Thoracic aorta (tissue), 2 donors: Measurements from ENCODE around the gene CDH2. TPM values are rescaled to one million over a fixed set of nuclear protein-coding genes. Genes with fewer than 3 reads are reported as not detected.

Experiments
- ATAC-seq: fragments of 150-250 bp; one replicate; pipeline ENCODE4 v1.8.0; 2017; ENCODE audit warnings: low read depth; ENCODE audit not compliant: insufficient number of reproducible peaks, low FRiP score
- DNase-seq: peaks from one replicate; pipeline ENCODE4 v3.0.0-alpha.2; 2020; ENCODE audit warnings: low spot score
- H3K27ac ChIP-seq, 2 donors: fragments of 200-600 bp; sonication (generic); 1 replicate in 1 of 2; 2 replicates in 1 of 2; pipeline ENCODE4 v1.5.1; 2016; ENCODE audit warnings: mild to moderate bottlenecking in 2 of 2, moderate library complexity in 2 of 2
- H3K27me3 ChIP-seq: fragments of 200-600 bp; sonication (generic); replicated peaks from 2 replicates; pipeline ENCODE4 v1.6.0; 2016; ENCODE audit warnings: mild to moderate bottlenecking; ENCODE audit not compliant: insufficient read depth
- H3K36me3 ChIP-seq: fragments of 200-600 bp; sonication (generic); one replicate; pipeline ENCODE4 v1.5.1; 2016
- H3K4me1 ChIP-seq, 2 donors: fragments of 200-600 bp; sonication (generic); 1 replicate in 1 of 2; 2 replicates in 1 of 2; pipeline versions ENCODE4 v1.5.1 to v1.6.0; 2016; ENCODE audit warnings: low read depth in 2 of 2, mild to moderate bottlenecking in 1 of 2; ENCODE audit not compliant: control insufficient read depth in 1 of 2
- H3K4me3 ChIP-seq: fragments of 200-600 bp; sonication (generic); 2 replicates; pipeline ENCODE4 v1.5.1; 2016; ENCODE audit warnings: mild to moderate bottlenecking
- H3K9me3 ChIP-seq: fragments of 200-600 bp; sonication (generic); 2 replicates; pipeline ENCODE4 v1.5.1; 2016
- total RNA-seq, 2 donors: library from RNA; depleted of rRNA; stranded (reverse); fragments of >200 nt; gene quantifications; one replicate each; pipeline versions ENCODE4 v1.1.0 to v1.2.3, GENCODE V29; 2016
- TF ChIP-seq, protein P1 (sequence below): fragments of 200-600 bp; sonication (generic); IDR thresholded peaks from one replicate; pipeline ENCODE4 v1.5.1; 2019; ENCODE audit warnings: antibody characterized with exemption

CDH2 gene
- total RNA-seq, 2 donors from 2014 or later = 25.9 to 37.9 TPM

DNA sequence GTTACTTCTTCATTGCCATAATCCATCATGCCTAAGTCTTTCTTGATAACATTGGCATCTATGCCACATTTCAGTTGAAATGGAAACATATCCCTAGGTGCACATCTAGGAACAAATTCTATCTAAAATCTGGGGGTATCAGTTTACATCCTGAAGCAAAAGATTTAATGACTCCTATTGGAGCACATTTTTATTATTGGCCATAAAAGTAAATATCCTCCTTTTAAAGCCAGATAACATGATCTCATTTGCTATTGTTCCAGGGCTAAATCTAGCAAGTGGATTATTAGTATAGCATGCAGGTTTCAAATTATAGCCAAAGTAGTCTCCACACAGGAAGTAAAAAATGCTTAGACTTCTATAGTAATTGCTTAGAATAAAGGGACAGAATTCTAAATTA, 193.2 kb downstream of the CDH2 start:
- no peak overlapping the region for H3K4me3 ChIP-seq
- no peak overlapping the region for H3K27ac ChIP-seq
- H3K9me3 ChIP-seq = no peaks in the 10 kb centered on the region
- ATAC-seq = no peak
- no peaks in the 10 kb centered on the region for H3K36me3 ChIP-seq
- no peaks in the 10 kb centered on the region for H3K27me3 ChIP-seq
- no peak for DNase-seq
- H3K4me1 ChIP-seq = no peaks in the 10 kb centered on the region
- TF ChIP-seq, protein P1, sequence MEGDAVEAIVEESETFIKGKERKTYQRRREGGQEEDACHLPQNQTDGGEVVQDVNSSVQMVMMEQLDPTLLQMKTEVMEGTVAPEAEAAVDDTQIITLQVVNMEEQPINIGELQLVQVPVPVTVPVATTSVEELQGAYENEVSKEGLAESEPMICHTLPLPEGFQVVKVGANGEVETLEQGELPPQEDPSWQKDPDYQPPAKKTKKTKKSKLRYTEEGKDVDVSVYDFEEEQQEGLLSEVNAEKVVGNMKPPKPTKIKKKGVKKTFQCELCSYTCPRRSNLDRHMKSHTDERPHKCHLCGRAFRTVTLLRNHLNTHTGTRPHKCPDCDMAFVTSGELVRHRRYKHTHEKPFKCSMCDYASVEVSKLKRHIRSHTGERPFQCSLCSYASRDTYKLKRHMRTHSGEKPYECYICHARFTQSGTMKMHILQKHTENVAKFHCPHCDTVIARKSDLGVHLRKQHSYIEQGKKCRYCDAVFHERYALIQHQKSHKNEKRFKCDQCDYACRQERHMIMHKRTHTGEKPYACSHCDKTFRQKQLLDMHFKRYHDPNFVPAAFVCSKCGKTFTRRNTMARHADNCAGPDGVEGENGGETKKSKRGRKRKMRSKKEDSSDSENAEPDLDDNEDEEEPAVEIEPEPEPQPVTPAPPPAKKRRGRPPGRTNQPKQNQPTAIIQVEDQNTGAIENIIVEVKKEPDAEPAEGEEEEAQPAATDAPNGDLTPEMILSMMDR = no peak

DNA sequence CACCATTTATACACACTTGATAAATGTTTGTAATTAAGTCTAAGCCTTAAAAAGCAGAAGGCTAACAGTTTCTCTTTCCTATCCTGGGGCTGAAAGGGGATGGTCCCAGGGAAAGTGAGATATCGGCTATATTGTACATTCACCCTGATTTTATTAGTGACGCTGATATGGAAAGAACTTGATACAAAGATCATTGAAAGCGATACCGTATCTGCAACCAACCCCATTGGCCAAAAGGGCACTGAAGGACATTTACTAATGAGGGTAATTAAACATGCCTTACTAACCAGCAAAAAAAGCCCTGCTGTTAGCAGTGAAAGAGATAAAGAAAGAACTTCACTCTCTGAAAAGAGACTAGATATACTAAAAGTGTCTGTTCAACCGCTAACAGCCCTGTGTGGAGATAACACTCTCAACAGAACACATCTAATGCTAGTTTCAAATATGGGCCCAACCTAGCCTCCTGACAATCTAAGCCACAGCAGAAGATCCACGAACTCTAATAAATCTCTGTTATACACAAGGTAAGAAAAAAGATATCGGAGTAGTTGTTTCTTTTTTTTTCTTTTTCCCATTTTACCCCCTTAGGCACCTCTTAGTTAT, 200.0 kb downstream of the CDH2 start:
- H3K9me3 ChIP-seq = no peaks in the 10 kb centered on the region
- TF ChIP-seq, protein P1 = no peak
- H3K27ac ChIP-seq = no peak overlapping the region
- ATAC-seq = no peak
- H3K4me1 ChIP-seq = no peaks in the 10 kb centered on the region
- H3K27me3 ChIP-seq = no peaks in the 10 kb centered on the region
- DNase-seq = no peak
- H3K4me3 ChIP-seq = no peak overlapping the region
- H3K36me3 ChIP-seq = no peaks in the 10 kb centered on the region

DNA sequence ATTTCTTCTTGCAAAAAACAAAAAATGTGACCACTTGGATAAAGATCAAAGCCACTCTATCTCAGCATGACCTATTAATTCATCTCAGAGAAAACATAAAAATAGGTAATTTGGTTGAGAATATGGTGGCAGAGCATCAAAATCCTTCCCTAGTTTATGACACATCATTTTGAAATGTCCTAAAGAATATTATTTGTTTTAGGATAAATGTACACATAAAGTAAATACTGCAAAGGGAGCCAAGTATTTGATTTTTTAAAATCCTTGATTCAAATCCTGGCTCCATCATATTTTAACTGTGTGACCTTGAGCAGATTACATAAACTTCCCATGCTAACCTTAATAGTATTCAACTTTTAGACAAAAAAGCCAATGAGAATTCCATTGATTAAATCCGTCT, 206.6 kb downstream of the CDH2 start:
- no peaks in the 10 kb centered on the region for H3K36me3 ChIP-seq
- H3K27ac ChIP-seq = no peak overlapping the region
- H3K9me3 ChIP-seq = no peaks in the 10 kb centered on the region
- ATAC-seq (no peak), DNase-seq (no peak)
- no peaks in the 10 kb centered on the region for H3K4me1 ChIP-seq
- TF ChIP-seq, protein P1 = no peak
- no peaks in the 10 kb centered on the region for H3K27me3 ChIP-seq
- no peak overlapping the region for H3K4me3 ChIP-seq

DNA sequence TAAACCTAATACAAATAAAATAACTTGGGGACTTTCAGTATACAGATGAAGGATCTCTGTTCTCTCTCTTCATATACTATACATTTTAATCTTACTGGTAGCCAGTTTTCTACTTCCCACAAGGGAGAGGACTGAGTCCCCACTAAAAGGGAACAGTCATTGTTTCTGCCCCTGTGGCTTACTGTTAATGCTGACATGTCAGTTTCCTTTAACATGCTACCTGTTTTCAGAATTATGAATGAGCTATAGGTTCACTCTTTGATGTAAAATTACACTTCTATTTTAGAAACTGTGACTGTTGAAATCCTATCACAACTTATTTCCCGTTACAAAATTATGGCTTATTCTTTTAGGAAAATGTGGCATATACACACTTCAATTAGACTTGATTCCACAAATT, 207.7 kb downstream of the CDH2 start:
- no peaks in the 10 kb centered on the region for H3K4me1 ChIP-seq
- H3K27me3 ChIP-seq = no peaks in the 10 kb centered on the region
- no peak overlapping the region for H3K27ac ChIP-seq
- DNase-seq (no peak), ATAC-seq (no peak)
- no peaks in the 10 kb centered on the region for H3K9me3 ChIP-seq
- H3K36me3 ChIP-seq = no peaks in the 10 kb centered on the region
- TF ChIP-seq, protein P1 = no peak
- no peak overlapping the region for H3K4me3 ChIP-seq

DNA sequence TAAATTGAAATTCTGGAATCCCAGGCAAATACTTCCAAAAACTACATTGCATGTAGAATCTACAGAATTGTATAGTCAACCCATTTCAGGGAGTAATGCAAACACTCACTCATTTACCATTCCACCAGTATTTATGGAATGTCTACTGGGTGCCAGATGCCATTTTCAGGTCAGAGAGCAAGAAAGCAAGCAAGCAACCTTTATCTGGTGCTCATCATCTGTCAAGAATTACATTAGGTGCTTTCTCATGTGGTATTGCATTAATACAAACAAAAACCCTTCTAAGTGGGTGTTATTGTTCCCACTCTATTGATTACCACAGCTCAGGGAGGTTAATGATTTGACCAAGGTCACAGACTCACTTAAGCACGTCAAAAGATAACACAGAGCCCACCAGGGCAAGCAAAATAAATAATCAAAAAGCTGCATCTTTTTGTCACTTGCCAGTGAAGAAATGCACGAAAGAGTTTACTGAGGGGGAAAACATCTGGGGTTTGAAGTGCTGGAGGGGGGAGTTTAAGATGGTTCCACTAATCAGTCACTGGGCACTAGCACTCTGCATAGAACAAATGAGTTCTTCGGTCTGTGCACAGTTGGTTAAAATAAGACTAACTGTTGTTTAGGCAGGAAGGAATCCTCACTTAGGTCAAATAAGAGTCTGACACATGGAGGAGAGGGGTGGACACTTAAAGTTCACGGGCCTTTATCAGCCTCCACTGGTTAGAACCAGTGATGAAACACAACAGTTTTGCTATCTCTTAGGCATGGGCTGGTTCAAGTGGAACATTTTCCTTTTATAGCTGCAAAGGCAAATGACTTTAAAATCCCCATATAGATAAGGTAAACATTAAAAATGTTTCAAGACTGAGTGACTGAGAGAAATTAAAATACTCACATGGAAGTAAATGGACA, 208.8 kb downstream of the CDH2 start:
- H3K4me3 ChIP-seq = no peak overlapping the region
- no peaks in the 10 kb centered on the region for H3K9me3 ChIP-seq
- TF ChIP-seq, protein P1 = no peak
- ATAC-seq (no peak), DNase-seq (no peak)
- H3K27ac ChIP-seq = no peak overlapping the region
- no peaks in the 10 kb centered on the region for H3K27me3 ChIP-seq
- H3K4me1 ChIP-seq = no peaks in the 10 kb centered on the region
- no peaks in the 10 kb centered on the region for H3K36me3 ChIP-seq
